Left lung (tissue), 10 donors: ENCODE results near the gene KRTAP4-12. TPM values are rescaled to one million over a fixed set of nuclear protein-coding genes. Genes with fewer than 3 reads are reported as not detected.

ENCODE experiments used
- ATAC-seq: fragments of 200-7000 bp; cut with Tn5 transposase; one replicate; pipeline ENCODE4 v1.9.1; 2020; ENCODE audit warnings: moderate library complexity
- DNase-seq, 4 donors: peaks; one replicate each; pipeline ENCODE4 v3.0.0-alpha.2; 2013 to 2020
- H3K27ac ChIP-seq, 2 donors: fragments of 200-600 bp; sonication (generic) in 1 of 2; one replicate each; pipeline versions ENCODE4 v1.5.0 to v1.8.0; 2020 to 2021
- H3K27me3 ChIP-seq, 2 donors: fragments of 200-600 bp; sonication (generic) in 1 of 2; one replicate each; pipeline versions ENCODE4 v1.5.0 to v1.8.0; 2020 to 2021
- H3K36me3 ChIP-seq, 2 donors: fragments of 200-600 bp; sonication (generic) in 1 of 2; one replicate each; pipeline versions ENCODE4 v1.5.0 to v1.8.0; 2020 to 2021
- H3K4me1 ChIP-seq, 2 donors: fragments of 200-600 bp; one replicate each; pipeline ENCODE4 v1.8.0; 2021
- H3K4me3 ChIP-seq, 2 donors: fragments of 200-600 bp; sonication (generic) in 1 of 2; one replicate each; pipeline versions ENCODE4 v1.5.0 to v1.8.0; 2020 to 2021; ENCODE audit warnings: mild to moderate bottlenecking in 1 of 2
- H3K9me3 ChIP-seq, 2 donors: fragments of 200-600 bp; sonication (generic) in 1 of 2; one replicate each; pipeline versions ENCODE4 v1.5.0 to v1.8.0; 2020 to 2021
- CTCF ChIP-seq, 2 donors: fragments of 200-600 bp; sonication (generic) in 1 of 2; IDR thresholded peaks; one replicate each; pipeline versions ENCODE4 v1.5.0 to v1.8.0; 2021; ENCODE audit warnings: antibody characterized with exemption in 2 of 2
- intact Hi-C, 2 donors: fragments of 100-400 bp; cut with DNase I; formaldehyde crosslinking; loops; one replicate each; pipeline versions ENCODE4 v1.11.2 to v1.14.2; 2022
- polyA plus RNA-seq, 6 donors: library from polyadenylated mRNA; unstranded; fragments of 120-200 nt; gene quantifications; one replicate each; pipeline ENCODE4 v1.2.1, GENCODE V29; 2013; ENCODE audit not compliant: insufficient read length in 6 of 6
- total RNA-seq, 2 donors: library from RNA; stranded (reverse); fragmentation: NEBNext Ultra II Directional; extraction: Animal tissue kit (Norgen Biotek cat#: 25700); gene quantifications; one replicate each; pipeline ENCODE4 v1.2.1, GENCODE V29; 2021
- donor health status: DM: no; HTN: yes; CAD: no.
- donor health status: DM: no; HTN: no; CAD: no.

KRTAP4-12 gene
- total and polyA plus RNA-seq, 8 donors, result not detected

- H3K36me3 ChIP-seq, result no peaks in the 10 kb centered on the region
- no peaks in the 10 kb centered on the region for H3K27me3 ChIP-seq
- H3K4me3 ChIP-seq, result no peak overlapping the region
- intact Hi-C loops, result no loop called here
- TF ChIP-seq CTCF (IDR thresholded peaks at IDR 0.05), result no peak
- H3K27ac ChIP-seq, result no peak overlapping the region
- H3K9me3 ChIP-seq, result no peaks in the 10 kb centered on the region
- H3K4me1 ChIP-seq, result no peaks in the 10 kb centered on the region
- DNase-seq (no peak), ATAC-seq (no peak)
These were observed 41.4 kb downstream of the KRTAP4-12 start for GRCh38 chr17:41082626-41083025.

GRCh38 chr17:41076788-41077187, 47.2 kb downstream of the KRTAP4-12 start:
- peaks cover 0 to 5% of the 10 kb centered on the region in 2 donors for H3K27me3 ChIP-seq
- intact Hi-C loops, result no loop called here
- ATAC-seq (no peak), DNase-seq (no peak)
- H3K4me3 ChIP-seq, result no peak overlapping the region
- no peaks in the 10 kb centered on the region for H3K36me3 ChIP-seq
- no peak overlapping the region for H3K27ac ChIP-seq
- no peaks in the 10 kb centered on the region for H3K9me3 ChIP-seq
- no peak for TF ChIP-seq CTCF (IDR thresholded peaks at IDR 0.05)
- H3K4me1 ChIP-seq, result no peaks in the 10 kb centered on the region

- Histone ChIP-seq H3K4me3 (no peak overlapping the region), H3K4me1 (no peaks in the 10 kb centered on the region), H3K27me3 (peaks cover 0 to 5% of the 10 kb centered on the region in 2 donors), H3K9me3 (no peaks in the 10 kb centered on the region), H3K27ac (no peak overlapping the region), H3K36me3 (no peaks in the 10 kb centered on the region)
- TF ChIP-seq CTCF (IDR thresholded peaks at IDR 0.05), result no peak
- DNase-seq (no peak), ATAC-seq (no peak)
- intact Hi-C loops, result no loop called here
These were observed 50.3 kb downstream of the KRTAP4-12 start for GRCh38 chr17:41073676-41074075.

Other genes with a start within 250 kb of the KRTAP4-12 start
Only the 30 nearest of the 39 such genes appear.
- gene KRT40, start 139.9 kb downstream of the KRTAP4-12 start, total RNA-seq, result not detected
- not detected for gene KRT40, start 139.9 kb downstream of the KRTAP4-12 start, polyA plus RNA-seq
- not detected for gene KRTAP3-3, start 130.0 kb downstream of the KRTAP4-12 start, total RNA-seq
- not detected for gene KRTAP3-3, start 130.0 kb downstream of the KRTAP4-12 start, polyA plus RNA-seq
- gene KRTAP3-2, start 124.3 kb downstream of the KRTAP4-12 start, total RNA-seq, result not detected
- not detected for gene KRTAP3-2, start 124.3 kb downstream of the KRTAP4-12 start, polyA plus RNA-seq
- not detected for gene KRTAP3-1, start 115.1 kb downstream of the KRTAP4-12 start, total RNA-seq
- not detected for gene KRTAP3-1, start 115.1 kb downstream of the KRTAP4-12 start, polyA plus RNA-seq
- gene KRTAP1-5, start 97.0 kb downstream of the KRTAP4-12 start, total RNA-seq, result not detected
- gene KRTAP1-5, start 97.0 kb downstream of the KRTAP4-12 start, polyA plus RNA-seq, result not detected
- not detected for gene KRTAP1-4, start 94.0 kb downstream of the KRTAP4-12 start, total RNA-seq
- not detected for gene KRTAP1-4, start 94.0 kb downstream of the KRTAP4-12 start, polyA plus RNA-seq
- not detected for gene KRTAP1-3, start 89.3 kb downstream of the KRTAP4-12 start, total RNA-seq
- not detected for gene KRTAP1-3, start 89.3 kb downstream of the KRTAP4-12 start, polyA plus RNA-seq
- not detected for gene KRTAP1-1, start 82.7 kb downstream of the KRTAP4-12 start, total RNA-seq
- not detected for gene KRTAP1-1, start 82.7 kb downstream of the KRTAP4-12 start, polyA plus RNA-seq
- gene KRTAP2-1, start 76.9 kb downstream of the KRTAP4-12 start, total RNA-seq, result not detected
- gene KRTAP2-1, start 76.9 kb downstream of the KRTAP4-12 start, polyA plus RNA-seq, result not detected
- not detected for gene KRTAP2-2, start 69.0 kb downstream of the KRTAP4-12 start, total RNA-seq
- not detected for gene KRTAP2-2, start 69.0 kb downstream of the KRTAP4-12 start, polyA plus RNA-seq
- gene KRTAP2-3, start 64.1 kb downstream of the KRTAP4-12 start, total RNA-seq, result 1 to 10 TPM in 1 of 2 donors, not detected in 1; 1.2 TPM
- not detected for gene KRTAP2-3, start 64.1 kb downstream of the KRTAP4-12 start, polyA plus RNA-seq
- gene KRTAP2-4, start 58.3 kb downstream of the KRTAP4-12 start, total RNA-seq, result not detected
- gene KRTAP2-4, start 58.3 kb downstream of the KRTAP4-12 start, polyA plus RNA-seq, result not detected
- not detected for gene KRTAP4-7, start 40.0 kb downstream of the KRTAP4-12 start, total RNA-seq
- gene KRTAP4-7, start 40.0 kb downstream of the KRTAP4-12 start, polyA plus RNA-seq, result not detected
- not detected for gene KRTAP4-8, start 26.0 kb downstream of the KRTAP4-12 start, total RNA-seq
- gene KRTAP4-8, start 26.0 kb downstream of the KRTAP4-12 start, polyA plus RNA-seq, result not detected
- gene KRTAP4-16, start 22.0 kb downstream of the KRTAP4-12 start, total RNA-seq, result not detected
- gene KRTAP4-16, start 22.0 kb downstream of the KRTAP4-12 start, polyA plus RNA-seq, result not detected
- gene KRTAP4-9, start 18.8 kb downstream of the KRTAP4-12 start, total RNA-seq, result not detected
- not detected for gene KRTAP4-9, start 18.8 kb downstream of the KRTAP4-12 start, polyA plus RNA-seq
- not detected for gene KRTAP4-11, start 5.8 kb downstream of the KRTAP4-12 start, total RNA-seq
- gene KRTAP4-11, start 5.8 kb downstream of the KRTAP4-12 start, polyA plus RNA-seq, result under 1 TPM in 1 of 6 donors, not detected in 5; 0.23 TPM
- not detected for gene KRTAP4-6, start 16.4 kb upstream of the KRTAP4-12 start, total RNA-seq
- gene KRTAP4-6, start 16.4 kb upstream of the KRTAP4-12 start, polyA plus RNA-seq, result not detected
- not detected for gene KRTAP4-5, start 25.6 kb upstream of the KRTAP4-12 start, total RNA-seq
- not detected for gene KRTAP4-5, start 25.6 kb upstream of the KRTAP4-12 start, polyA plus RNA-seq
- gene KRTAP4-4, start 36.6 kb upstream of the KRTAP4-12 start, total RNA-seq, result not detected
- not detected for gene KRTAP4-4, start 36.6 kb upstream of the KRTAP4-12 start, polyA plus RNA-seq
- gene KRTAP4-3, start 44.0 kb upstream of the KRTAP4-12 start, total RNA-seq, result not detected
- gene KRTAP4-3, start 44.0 kb upstream of the KRTAP4-12 start, polyA plus RNA-seq, result not detected
- gene KRTAP4-2, start 54.0 kb upstream of the KRTAP4-12 start, total RNA-seq, result not detected
- not detected for gene KRTAP4-2, start 54.0 kb upstream of the KRTAP4-12 start, polyA plus RNA-seq
- not detected for gene KRTAP4-1, start 60.7 kb upstream of the KRTAP4-12 start, total RNA-seq
- gene KRTAP4-1, start 60.7 kb upstream of the KRTAP4-12 start, polyA plus RNA-seq, result not detected
- not detected for gene KRTAP9-1, start 65.7 kb upstream of the KRTAP4-12 start, total RNA-seq
- gene KRTAP9-1, start 65.7 kb upstream of the KRTAP4-12 start, polyA plus RNA-seq, result not detected
- gene KRTAP9-2, start 102.5 kb upstream of the KRTAP4-12 start, total RNA-seq, result not detected
- gene KRTAP9-2, start 102.5 kb upstream of the KRTAP4-12 start, polyA plus RNA-seq, result not detected
- gene KRTAP9-3, start 108.3 kb upstream of the KRTAP4-12 start, total RNA-seq, result not detected
- gene KRTAP9-3, start 108.3 kb upstream of the KRTAP4-12 start, polyA plus RNA-seq, result not detected
- gene KRTAP9-8, start 113.8 kb upstream of the KRTAP4-12 start, total RNA-seq, result not detected
- not detected for gene KRTAP9-8, start 113.8 kb upstream of the KRTAP4-12 start, polyA plus RNA-seq
- not detected for gene KRTAP9-4, start 125.5 kb upstream of the KRTAP4-12 start, total RNA-seq
- not detected for gene KRTAP9-4, start 125.5 kb upstream of the KRTAP4-12 start, polyA plus RNA-seq
- gene KRTAP9-9, start 131.2 kb upstream of the KRTAP4-12 start, total RNA-seq, result not detected
- not detected for gene KRTAP9-9, start 131.2 kb upstream of the KRTAP4-12 start, polyA plus RNA-seq
- not detected for gene KRTAP9-6, start 141.2 kb upstream of the KRTAP4-12 start, total RNA-seq
- gene KRTAP9-6, start 141.2 kb upstream of the KRTAP4-12 start, polyA plus RNA-seq, result under 1 TPM in 3 of 6 donors, not detected in 3; 0.13 to 0.25 (median 0.23) TPM